ENCODE results near the gene SQSTM1.

Gene SQSTM1

DNA sequence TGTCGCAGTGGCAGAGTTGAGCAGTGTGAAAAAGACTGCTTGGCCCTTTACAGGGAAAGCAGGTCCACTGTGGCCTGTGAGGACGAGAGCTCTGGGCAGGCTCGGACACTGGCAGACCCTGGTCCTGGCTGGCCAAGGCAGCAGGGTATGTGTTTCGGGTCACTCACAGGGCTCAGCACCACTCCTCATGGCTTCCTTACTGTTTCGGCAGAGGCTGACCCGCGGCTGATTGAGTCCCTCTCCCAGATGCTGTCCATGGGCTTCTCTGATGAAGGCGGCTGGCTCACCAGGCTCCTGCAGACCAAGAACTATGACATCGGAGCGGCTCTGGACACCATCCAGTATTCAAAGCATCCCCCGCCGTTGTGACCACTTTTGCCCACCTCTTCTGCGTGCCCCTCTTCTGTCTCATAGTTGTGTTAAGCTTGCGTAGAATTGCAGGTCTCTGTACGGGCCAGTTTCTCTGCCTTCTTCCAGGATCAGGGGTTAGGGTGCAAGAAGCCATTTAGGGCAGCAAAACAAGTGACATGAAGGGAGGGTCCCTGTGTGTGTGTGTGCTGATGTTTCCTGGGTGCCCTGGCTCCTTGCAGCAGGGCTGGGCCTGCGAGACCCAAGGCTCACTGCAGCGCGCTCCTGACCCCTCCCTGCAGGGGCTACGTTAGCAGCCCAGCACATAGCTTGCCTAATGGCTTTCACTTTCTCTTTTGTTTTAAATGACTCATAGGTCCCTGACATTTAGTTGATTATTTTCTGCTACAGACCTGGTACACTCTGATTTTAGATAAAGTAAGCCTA is 15.7 kb downstream of the SQSTM1 start:
- no peak overlapping the region for H3K4ac ChIP-seq (ENCODE audit: low read depth in 1 of 2, low read length in 2 of 2)
- peaks cover 30% of the 10 kb centered on the region for H3K4me1 ChIP-seq (ENCODE audit: control insufficient read depth, insufficient read depth, low read depth, low read length)
- H2BK5ac ChIP-seq (ENCODE audit: low read depth, low read length, poor library complexity, severe bottlenecking): no peak overlapping the region
- H3K9me3 ChIP-seq (ENCODE audit: control insufficient read depth, low read length): no peaks in the 10 kb centered on the region
- H2AK5ac ChIP-seq (ENCODE audit: low read length, severe bottlenecking): no peak overlapping the region
- peaks cover 78 to 79% of the 10 kb centered on the region in 2 experiments for H3K36me3 ChIP-seq (ENCODE audit: control insufficient read depth in 1 of 2, insufficient read depth in 2 of 2, low read depth in 1 of 2, low read length in 2 of 2)
- no peak overlapping the region for H3K4me2 ChIP-seq (ENCODE audit: low read length, poor library complexity, severe bottlenecking)
- no peak overlapping the region for H3K14ac ChIP-seq (ENCODE audit: low read length in 2 of 2)
- H3K23ac ChIP-seq (ENCODE audit: low read length in 2 of 2): no peak overlapping the region
- peak overlapping the region; percentile 58 for H3K27ac ChIP-seq (ENCODE audit: low read length, poor library complexity, severe bottlenecking)
- H2AFZ ChIP-seq (ENCODE audit: low read depth, low read length): no peak overlapping the region
- H4K8ac ChIP-seq (ENCODE audit: low read length): no peak overlapping the region
- peaks cover 7% of the 10 kb centered on the region for H3K79me1 ChIP-seq (replicated peaks; ENCODE audit: low read length, poor library complexity, severe bottlenecking)
- no peak overlapping the region for H2BK12ac ChIP-seq (ENCODE audit: low read length in 2 of 2)
- no peak overlapping the region for H3K18ac ChIP-seq (ENCODE audit: low read depth in 1 of 2, low read length in 2 of 2)
- H3K4me3 ChIP-seq (ENCODE audit: insufficient read depth in 1 of 2, low read depth in 1 of 2, low read length in 2 of 2): no peak overlapping the region
- H2BK120ac ChIP-seq (ENCODE audit: low read depth, low read length): no peak overlapping the region
- H4K91ac ChIP-seq (ENCODE audit: low read length): no peak overlapping the region
- peak overlapping the region; percentile 3 for H3K9ac ChIP-seq (ENCODE audit: low read length)
- no peaks in the 10 kb centered on the region for H3K27me3 ChIP-seq (ENCODE audit: control insufficient read depth in 1 of 2, insufficient read depth in 1 of 2, low read length in 2 of 2)
- peak; percentile 75 for DNase-seq
- WGBS: 96% methylated on average over 18 of the region's 19 CpGs
- no peak overlapping the region for H2BK15ac ChIP-seq (ENCODE audit: low read depth, poor library complexity, severe bottlenecking)

DNA sequence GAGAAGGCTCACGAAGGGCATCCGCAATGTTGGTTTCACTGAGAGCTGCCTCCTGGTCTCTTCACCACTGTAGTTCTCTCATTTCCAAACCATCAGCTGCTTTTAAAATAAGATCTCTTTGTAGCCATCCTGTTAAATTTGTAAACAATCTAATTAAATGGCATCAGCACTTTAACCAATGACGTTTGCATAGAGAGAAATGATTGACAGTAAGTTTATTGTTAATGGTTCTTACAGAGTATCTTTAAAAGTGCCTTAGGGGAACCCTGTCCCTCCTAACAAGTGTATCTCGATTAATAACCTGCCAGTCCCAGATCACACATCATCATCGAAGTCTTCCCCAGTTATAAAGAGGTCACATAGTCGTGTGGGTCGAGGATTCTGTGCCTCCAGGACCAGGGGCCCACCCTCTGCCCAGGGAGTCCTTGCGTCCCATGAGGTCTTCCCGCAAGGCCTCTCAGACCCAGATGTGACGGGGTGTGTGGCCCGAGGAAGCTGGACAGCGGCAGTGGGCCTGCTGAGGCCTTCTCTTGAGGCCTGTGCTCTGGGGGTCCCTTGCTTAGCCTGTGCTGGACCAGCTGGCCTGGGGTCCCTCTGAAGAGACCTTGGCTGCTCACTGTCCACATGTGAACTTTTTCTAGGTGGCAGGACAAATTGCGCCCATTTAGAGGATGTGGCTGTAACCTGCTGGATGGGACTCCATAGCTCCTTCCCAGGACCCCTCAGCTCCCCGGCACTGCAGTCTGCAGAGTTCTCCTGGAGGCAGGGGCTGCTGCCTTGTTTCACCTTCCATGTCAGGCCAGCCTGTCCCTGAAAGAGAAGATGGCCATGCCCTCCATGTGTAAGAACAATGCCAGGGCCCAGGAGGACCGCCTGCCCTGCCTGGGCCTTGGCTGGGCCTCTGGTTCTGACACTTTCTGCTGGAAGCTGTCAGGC is 16.6 kb downstream of the SQSTM1 start:
- Histone ChIP-seq H2BK15ac (ENCODE audit: low read depth, poor library complexity, severe bottlenecking) (no peak overlapping the region), H2BK12ac (ENCODE audit: low read length in 2 of 2) (no peak overlapping the region), H3K4me3 (ENCODE audit: insufficient read depth in 1 of 2, low read depth in 1 of 2, low read length in 2 of 2) (no peak overlapping the region), H2BK5ac (ENCODE audit: low read depth, low read length, poor library complexity, severe bottlenecking) (no peak overlapping the region), H2AFZ (ENCODE audit: low read depth, low read length) (no peak overlapping the region), H3K27me3 (ENCODE audit: control insufficient read depth in 1 of 2, insufficient read depth in 1 of 2, low read length in 2 of 2) (no peaks in the 10 kb centered on the region), H3K23ac (ENCODE audit: low read length in 2 of 2) (no peak overlapping the region), H3K4me2 (ENCODE audit: low read length, poor library complexity, severe bottlenecking) (no peak overlapping the region), H2AK5ac (ENCODE audit: low read length, severe bottlenecking) (no peak overlapping the region), H4K8ac (ENCODE audit: low read length) (no peak overlapping the region), H2BK120ac (ENCODE audit: low read depth, low read length) (no peak overlapping the region), H3K36me3 (ENCODE audit: control insufficient read depth in 1 of 2, insufficient read depth in 2 of 2, low read depth in 1 of 2, low read length in 2 of 2) (peaks cover 73 to 76% of the 10 kb centered on the region in 2 experiments), H3K9me3 (ENCODE audit: control insufficient read depth, low read length) (no peaks in the 10 kb centered on the region), H3K27ac (ENCODE audit: low read length, poor library complexity, severe bottlenecking) (peak overlapping the region; percentile 49), H3K79me1 (replicated peaks; ENCODE audit: low read length, poor library complexity, severe bottlenecking) (peaks cover 7% of the 10 kb centered on the region), H3K9ac (ENCODE audit: low read length) (peak overlapping the region; percentile 3), H3K4me1 (ENCODE audit: control insufficient read depth, insufficient read depth, low read depth, low read length) (peaks cover 21% of the 10 kb centered on the region), H3K14ac (ENCODE audit: low read length in 2 of 2) (no peak overlapping the region), H3K18ac (ENCODE audit: low read depth in 1 of 2, low read length in 2 of 2) (no peak overlapping the region), H3K4ac (ENCODE audit: low read depth in 1 of 2, low read length in 2 of 2) (no peak overlapping the region), H4K91ac (ENCODE audit: low read length) (no peak overlapping the region)
- 98% methylated on average over 14 of the region's 15 CpGs for WGBS
- no peak for DNase-seq

DNA sequence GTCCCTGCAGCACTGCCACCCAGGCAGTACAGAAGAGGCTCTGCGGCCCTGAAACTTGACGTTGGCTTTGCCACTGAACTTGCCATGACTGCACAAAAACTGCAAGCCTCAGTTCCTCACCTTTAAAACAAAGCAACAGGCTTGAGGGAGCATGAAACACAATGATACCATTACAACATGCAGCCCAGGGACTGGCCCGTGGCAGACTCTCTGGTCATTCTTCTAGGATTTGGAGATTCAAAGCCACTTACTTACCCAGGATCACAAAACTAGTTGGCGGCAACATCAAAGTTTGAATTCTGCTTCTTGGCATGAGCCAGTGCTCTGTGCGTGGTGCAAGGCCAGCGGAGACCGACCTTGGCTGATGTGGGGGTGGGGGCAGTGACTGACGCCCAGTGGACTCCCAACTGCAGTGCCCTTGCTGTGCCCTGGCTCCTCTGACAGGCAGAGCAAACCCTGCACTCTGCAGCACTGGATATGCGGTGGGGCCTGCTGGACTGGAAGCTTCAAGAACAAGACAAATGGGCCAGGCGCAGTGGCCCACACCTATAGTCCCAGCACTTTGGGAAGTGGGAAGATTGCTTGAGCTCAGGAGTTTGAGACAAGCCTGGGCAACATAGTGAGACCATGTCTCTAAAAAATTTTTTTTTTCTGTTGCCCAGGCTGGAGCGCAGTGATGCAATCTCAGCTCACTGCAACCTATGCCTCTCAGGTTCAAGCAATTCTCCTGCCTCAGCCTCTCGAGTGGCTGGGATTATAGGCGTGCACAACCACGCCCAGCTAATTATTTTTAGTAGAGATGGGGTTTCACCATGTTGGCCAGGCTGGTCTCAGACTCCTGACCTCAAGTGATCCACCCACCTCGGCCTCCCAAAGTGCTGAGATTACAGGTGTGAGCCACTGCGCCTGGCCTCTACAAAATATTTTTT is 18.9 kb downstream of the SQSTM1 start:
- H3K9me3 ChIP-seq (ENCODE audit: control insufficient read depth, low read length): peaks cover 13% of the 10 kb centered on the region
- no peak overlapping the region for H2BK120ac ChIP-seq (ENCODE audit: low read depth, low read length)
- no peak overlapping the region for H3K27ac ChIP-seq (ENCODE audit: low read length, poor library complexity, severe bottlenecking)
- DNase-seq: peak; percentile 48
- no peak overlapping the region for H2BK5ac ChIP-seq (ENCODE audit: low read depth, low read length, poor library complexity, severe bottlenecking)
- 97% methylated on average over 16 of the region's 16 CpGs for WGBS
- H3K4ac ChIP-seq (ENCODE audit: low read depth in 1 of 2, low read length in 2 of 2): no peak overlapping the region
- H3K9ac ChIP-seq (ENCODE audit: low read length): no peak overlapping the region
- no peak overlapping the region for H4K91ac ChIP-seq (ENCODE audit: low read length)
- no peak overlapping the region for H3K18ac ChIP-seq (ENCODE audit: low read depth in 1 of 2, low read length in 2 of 2)
- peaks cover 12% of the 10 kb centered on the region for H3K4me1 ChIP-seq (ENCODE audit: control insufficient read depth, insufficient read depth, low read depth, low read length)
- H3K4me3 ChIP-seq (ENCODE audit: insufficient read depth in 1 of 2, low read depth in 1 of 2, low read length in 2 of 2): no peak overlapping the region
- no peak overlapping the region for H3K14ac ChIP-seq (ENCODE audit: low read length in 2 of 2)
- no peak overlapping the region for H2AFZ ChIP-seq (ENCODE audit: low read depth, low read length)
- H2BK15ac ChIP-seq (ENCODE audit: low read depth, poor library complexity, severe bottlenecking): no peak overlapping the region
- H2AK5ac ChIP-seq (ENCODE audit: low read length, severe bottlenecking): no peak overlapping the region
- no peak overlapping the region for H2BK12ac ChIP-seq (ENCODE audit: low read length in 2 of 2)
- H3K36me3 ChIP-seq (ENCODE audit: control insufficient read depth in 1 of 2, insufficient read depth in 2 of 2, low read depth in 1 of 2, low read length in 2 of 2): peaks cover 61 to 73% of the 10 kb centered on the region in 2 experiments
- no peak overlapping the region for H3K4me2 ChIP-seq (ENCODE audit: low read length, poor library complexity, severe bottlenecking)
- peak overlapping the region; percentile 75 for H4K8ac ChIP-seq (ENCODE audit: low read length)
- H3K79me1 ChIP-seq (replicated peaks; ENCODE audit: low read length, poor library complexity, severe bottlenecking): peaks cover 2% of the 10 kb centered on the region
- H3K27me3 ChIP-seq (ENCODE audit: control insufficient read depth in 1 of 2, insufficient read depth in 1 of 2, low read length in 2 of 2): no peaks in the 10 kb centered on the region
- H3K23ac ChIP-seq (ENCODE audit: low read length in 2 of 2): no peak overlapping the region
